GM12878 (cell line): ENCODE results near the gene IFITM5. TPM values are rescaled to one million over a fixed set of nuclear protein-coding genes. Genes with fewer than 3 reads are reported as not detected.

Experiments
- ATAC-seq: fragments of 200-7000 bp; cut with Tn5 transposase; 3 replicates; pipeline ENCODE4 v1.9.1; 2020; ENCODE audit warnings: mild to moderate bottlenecking, moderate library complexity
- BruUV-seq: library from RNA; stranded (reverse); fragments of 400-500 nt; replicated peaks from 2 replicates; lab custom pipeline; 2021; lab: Mats Ljungman, UMichigan
- CTCF ChIA-PET: fragments of 300-600 bp; sonication (Branson Sonifier 250); formaldehyde crosslinking; extraction: SDS; loops from one replicate; lab custom pipeline; 2021; ENCODE audit warnings: inconsistent platforms; lab: Yijun Ruan, JAX
- POLR2A ChIA-PET: fragments of 350-600 bp; formaldehyde crosslinking; extraction: SDS; loops from one replicate; lab custom pipeline; 2021; ENCODE audit warnings: inconsistent platforms; lab: Charles Lee
- RAD21 ChIA-PET: fragments of 300-600 bp; sonication (Branson Sonifier 250); formaldehyde crosslinking; loops from one replicate; lab custom pipeline; 2023; ENCODE audit warnings: antibody characterized with exemption; ENCODE audit not compliant: unreplicated experiment; lab: Charles Lee
- SMC1A ChIA-PET: fragments of 300-600 bp; sonication (Branson Sonifier 250); formaldehyde crosslinking; loops from one replicate; lab custom pipeline; 2023; ENCODE audit not compliant: unreplicated experiment, uncharacterized antibody; lab: Charles Lee
- DNase-seq: peaks from one replicate; pipeline ENCODE4 v3.0.0-alpha.2; 2011; ENCODE audit warnings: low read depth, low spot score
- FAIRE-seq: peaks from 3 replicates; lab custom pipeline; 2011; peaks lifted over from hg19 to GRCh38; lab: Jason Lieb, UNC
- H2AFZ ChIP-seq: 2 replicates; pipeline ENCODE4 v1.6.0; 2011; ENCODE audit warnings: low read depth, low read length, control low read depth; ENCODE audit not compliant: control insufficient read depth
- H3K27ac ChIP-seq: 2 replicates; pipeline ENCODE4 v1.5.1; 2011; ENCODE audit warnings: control low read depth; ENCODE audit not compliant: control insufficient read depth, insufficient read depth
- H3K27me3 ChIP-seq, 2 experiments: replicated peaks in 1 of 2; 2 replicates each; pipeline versions ENCODE4 v1.6.0 to v1.6.1; 2011; ENCODE audit warnings: low read length in 1 of 2; ENCODE audit not compliant: control insufficient read depth in 2 of 2, insufficient read depth in 2 of 2
- H3K36me3 ChIP-seq, 2 experiments: 2 replicates each; pipeline ENCODE4 v1.5.1; 2011; ENCODE audit warnings: low read length in 1 of 2; ENCODE audit not compliant: control insufficient read depth in 2 of 2, insufficient read depth in 2 of 2
- H3K4me1 ChIP-seq: 2 replicates; pipeline ENCODE4 v1.6.1; 2011; ENCODE audit warnings: mild to moderate bottlenecking, low read length, moderate library complexity, mixed read lengths; ENCODE audit not compliant: control insufficient read depth, insufficient read depth
- H3K4me2 ChIP-seq: 2 replicates; pipeline ENCODE4 v1.6.0; 2011; ENCODE audit warnings: control low read depth; ENCODE audit not compliant: control insufficient read depth, insufficient read depth
- H3K4me3 ChIP-seq: fragments of 200-600 bp; sonication (generic); 2 replicates; pipeline ENCODE4 v1.5.1; 2016
- H3K79me2 ChIP-seq: 2 replicates; pipeline ENCODE4 v1.6.0; 2011; ENCODE audit warnings: low read length; ENCODE audit not compliant: control insufficient read depth, insufficient read depth
- H3K9ac ChIP-seq: 2 replicates; pipeline ENCODE4 v1.8.0; 2011; ENCODE audit warnings: low read length, control low read depth, mixed read lengths; ENCODE audit not compliant: control insufficient read depth, insufficient read depth
- H3K9me3 ChIP-seq: replicated peaks from 3 replicates; pipeline ENCODE4 v1.5.1; 2011; ENCODE audit warnings: mild to moderate bottlenecking, low read length; ENCODE audit not compliant: control insufficient read depth, insufficient read depth
- H4K20me1 ChIP-seq: 2 replicates; pipeline ENCODE4 v1.6.0; 2011; ENCODE audit not compliant: control insufficient read depth, insufficient read depth
- ATF2 ChIP-seq: IDR thresholded peaks from 2 replicates; pipeline ENCODE4 v1.6.1; 2012; ENCODE audit warnings: low read length, inconsistent platforms
- CTCF ChIP-seq, 3 experiments: IDR thresholded peaks in 2 of 3; conservative IDR thresholded peaks in 1 of 3; 2 replicates each; pipeline ENCODE4 v1.5.1; 2011; ENCODE audit warnings: low read depth in 3 of 3, low read length in 3 of 3, mild to moderate bottlenecking in 3 of 3, control low read depth in 2 of 3, moderate library complexity in 2 of 3, inconsistent platforms in 1 of 3, mixed read lengths in 1 of 3; ENCODE audit not compliant: control insufficient read depth in 2 of 3, insufficient read depth in 1 of 3; ENCODE audit errors: extremely low read depth in 1 of 3
- FOXK2 ChIP-seq: fragments of 450-650 bp; IDR thresholded peaks from 2 replicates; pipeline ENCODE4 v1.6.1; 2017; ENCODE audit warnings: mild to moderate bottlenecking, moderate library complexity
- HDGF ChIP-seq: fragments of 450-650 bp; IDR thresholded peaks from 2 replicates; pipeline ENCODE4 v1.6.1; 2016; ENCODE audit warnings: antibody characterized with exemption
- JUND ChIP-seq: IDR thresholded peaks from 2 replicates; pipeline ENCODE4 v1.6.1; 2012; ENCODE audit warnings: low read depth, mild to moderate bottlenecking, low read length, improper control_type of control experiment, moderate library complexity
- NFYB ChIP-seq: IDR thresholded peaks from 2 replicates; pipeline ENCODE4 v1.6.1; 2011; ENCODE audit warnings: low read depth, mild to moderate bottlenecking, low read length, improper control_type of control experiment, moderate library complexity; ENCODE audit not compliant: insufficient read depth
- POLR2A ChIP-seq: IDR thresholded peaks from 2 replicates; pipeline ENCODE4 v1.6.1; 2011; ENCODE audit warnings: low read depth, mild to moderate bottlenecking, low read length
- RFX5 ChIP-seq: IDR thresholded peaks from 2 replicates; pipeline ENCODE4 v1.6.1; 2011; ENCODE audit warnings: low read depth, low read length, improper control_type of control experiment
- SIN3A ChIP-seq: IDR thresholded peaks from 2 replicates; pipeline ENCODE4 v1.6.1; 2012; ENCODE audit warnings: low read depth, low read length, improper control_type of control experiment
- STAT3 ChIP-seq: IDR thresholded peaks from 2 replicates; pipeline ENCODE4 v1.6.1; 2011; ENCODE audit warnings: low read depth, low read length, improper control_type of control experiment
- TCF12 ChIP-seq: IDR thresholded peaks from 2 replicates; pipeline ENCODE4 v1.6.1; 2011; ENCODE audit warnings: low read depth, mild to moderate bottlenecking, low read length
- USF2 ChIP-seq: IDR thresholded peaks from 2 replicates; pipeline ENCODE4 v1.6.1; 2011; ENCODE audit warnings: low read depth, low read length, improper control_type of control experiment, borderline replicate concordance
- ZBED1 ChIP-seq: IDR thresholded peaks from 2 replicates; pipeline ENCODE4 v1.6.1; 2016; ENCODE audit warnings: borderline replicate concordance
- ZNF207 ChIP-seq: fragments of 450-650 bp; IDR thresholded peaks from 2 replicates; pipeline ENCODE4 v1.6.1; 2014; ENCODE audit warnings: antibody characterized with exemption, mild to moderate bottlenecking, borderline replicate concordance
- WGBS: methylation state at CpG from one replicate; pipeline ENCODE4 v1.1.6; 2016; ENCODE audit warnings: low lambda C conversion rate; ENCODE audit not compliant: insufficient replicate concordance, insufficient coverage; ENCODE audit errors: missing lambda C conversion rate; 5-methylcytosine and 5-hydroxymethylcytosine counted together
- in situ Hi-C: fragments of 300-500 bp; cut with MboI; formaldehyde crosslinking; loops from 9 replicates; pipeline ENCODE4 v1.14.3; 2018; ENCODE audit warnings: mixed read lengths
- intact Hi-C: fragments of 100-400 bp; cut with micrococcal nuclease; formaldehyde crosslinking; loops from one replicate; pipeline ENCODE4 v1.14.2; 2022; ENCODE audit not compliant: unreplicated experiment
- polyA plus RNA-seq, 11 experiments: library from polyadenylated mRNA; depleted of rRNA in 4 of 11; unstranded in 6 of 11; stranded (reverse) in 5 of 11; fragments of >200 nt; fragmentation: Nextera tagmentation in 4 of 11; fragmentation: Illumina TruSeq in 1 of 11; extraction: Ambion mirVana in 4 of 11; extraction: Trizol in 1 of 11; gene quantifications; 1 replicate in 1 of 11; 2 replicates in 10 of 11; pipeline versions ENCODE4 v1.2.1 to v1.2.3, GENCODE V29; 2011 to 2016; ENCODE audit warnings: inconsistent platforms in 2 of 11, missing spikeins in 2 of 11, low read depth in 1 of 11
- total RNA-seq, 4 experiments: library from RNA; depleted of rRNA in 3 of 4; stranded (reverse); fragments of >200 nt in 3 of 4; fragmentation: Illumina TruSeq in 1 of 4; extraction: Trizol in 1 of 4; gene quantifications; 2 replicates each; pipeline versions ENCODE4 v1.2.1 to v1.2.3, GENCODE V29; 2013 to 2021

Gene IFITM5
- total and polyA plus RNA-seq, 10 of the 15 experiments (the other 5 are each of a cell fraction or from before 2014, with no cell fraction given) = not detected

GRCh38 chr11:336659-337198, 37.4 kb upstream of the IFITM5 start:
- CTCF ChIA-PET = no interaction called here

More at GRCh38 chr11:336659-337198, 37.4 kb upstream of the IFITM5 start:
- no TSS peak for BruUV-seq
- RAD21 ChIA-PET = no interaction called here
- Histone ChIP-seq H3K36me3 (no peaks in the 10 kb centered on the region), H3K27ac (no peak overlapping the region), H3K79me2 (no peaks in the 10 kb centered on the region), H2AFZ (peak overlapping the region; percentile 6; the same call in 1 of the 2 replicates), H3K4me1 (peaks cover 3% of the 10 kb centered on the region), H3K9ac (no peak overlapping the region), H3K27me3 (no peaks in the 10 kb centered on the region), H3K4me2 (no peak overlapping the region), H3K9me3 (peaks cover 3% of the 10 kb centered on the region; the same call in 2 of the 3 replicates), H4K20me1 (no peaks in the 10 kb centered on the region), H3K4me3 (no peak overlapping the region)
- FAIRE-seq = no peak
- TF ChIP-seq ATF2 = no peak
- TF ChIP-seq STAT3 = no peak
- TF ChIP-seq HDGF = no peak
- no peak for TF ChIP-seq TCF12
- no peak for TF ChIP-seq POLR2A
- no peak for TF ChIP-seq ZNF207
- TF ChIP-seq ZBED1 = no peak
- no peak for TF ChIP-seq CTCF (IDR thresholded peaks at IDR 0.05 in 2 of 3, conservative IDR thresholded peaks at IDR 0.05 in 1 of 3; ENCODE audit: control insufficient read depth in 2 of 3, extremely low read depth in 1 of 3, insufficient read depth in 1 of 3, low read depth in 3 of 3, low read length in 3 of 3)
- TF ChIP-seq RFX5 = no peak
- TF ChIP-seq USF2 = no peak
- no peak for TF ChIP-seq FOXK2
- no peak for TF ChIP-seq SIN3A
- TF ChIP-seq NFYB = no peak
- TF ChIP-seq JUND = no peak
- in situ Hi-C loops (no loop called here), intact Hi-C loops (no loop called here)
- 80% methylated on average over 4 of the region's 4 CpGs for WGBS
- no peak for ATAC-seq
- SMC1A ChIA-PET = interaction anchor here (1.0 kb wide), 1 partner anchor 12 kb away, joined by 3 read pairs; no protein-coding TSS in a partner anchor
- POLR2A ChIA-PET = no interaction called here
- no peak for DNase-seq
